Stimulated activated CD8-positive, alpha-beta memory T cell treated with anti-CD3 and anti-CD28 coated beads, Interleukin-12 subunit alpha, Interleukin-12 subunit beta, amount 100 ng/mL, for 1 hour (primary cell): ENCODE measurements around the gene MBTPS1.

Source experiments
- DNase-seq: peaks from one replicate; pipeline ENCODE4 v3.0.0-alpha.2; 2020; ENCODE audit warnings: low read depth

Gene MBTPS1

GRCh38 chr16:84034516-84034915, 82.2 kb downstream of the MBTPS1 start:
- no peak for DNase-seq

GRCh38 chr16:84033251-84034195, 83.2 kb downstream of the MBTPS1 start:
- DNase-seq, result no peak

- no peak for DNase-seq
These were observed 84.1 kb downstream of the MBTPS1 start for GRCh38 chr16:84032458-84033178.

GRCh38 chr16:84031556-84031955, 85.2 kb downstream of the MBTPS1 start:
- no peak for DNase-seq

GRCh38 chr16:84029297-84030047, 87.3 kb downstream of the MBTPS1 start:
- no peak for DNase-seq

GRCh38 chr16:84027625-84028024, 89.1 kb downstream of the MBTPS1 start:
- DNase-seq, result no peak

- no peak for DNase-seq
These were observed 90.1 kb downstream of the MBTPS1 start for GRCh38 chr16:84026606-84027005.

- DNase-seq, result no peak
These were observed 91.9 kb downstream of the MBTPS1 start for GRCh38 chr16:84024854-84025253.

GRCh38 chr16:84022644-84023043, 94.1 kb downstream of the MBTPS1 start:
- no peak for DNase-seq

GRCh38 chr16:84021488-84021887, 95.3 kb downstream of the MBTPS1 start:
- DNase-seq, result no peak

GRCh38 chr16:84020353-84020752, 96.4 kb downstream of the MBTPS1 start:
- no peak for DNase-seq

- DNase-seq, result no peak
These were observed 98.0 kb downstream of the MBTPS1 start for GRCh38 chr16:84018710-84019109.

- DNase-seq, result no peak
These were observed 100.3 kb downstream of the MBTPS1 start for GRCh38 chr16:84016477-84016876.

GRCh38 chr16:84015399-84015798, 101.3 kb downstream of the MBTPS1 start:
- no peak for DNase-seq

GRCh38 chr16:84014570-84015327, 102.0 kb downstream of the MBTPS1 start:
- DNase-seq, result no peak

GRCh38 chr16:84013787-84014569, 102.8 kb downstream of the MBTPS1 start:
- peak; percentile 3 for DNase-seq

- DNase-seq, result no peak
These were observed 107.5 kb downstream of the MBTPS1 start for GRCh38 chr16:84009282-84009681.

GRCh38 chr16:84007965-84008364, 108.8 kb downstream of the MBTPS1 start:
- DNase-seq, result no peak

- DNase-seq, result no peak
These were observed 109.2 kb downstream of the MBTPS1 start for GRCh38 chr16:84007520-84007919.

- DNase-seq, result no peak
These were observed 111.4 kb downstream of the MBTPS1 start for GRCh38 chr16:84005391-84005790.

GRCh38 chr16:84004442-84004841, 112.3 kb downstream of the MBTPS1 start:
- no peak for DNase-seq
